HEK293T (cell line): ENCODE results near the gene MOCOS.
A peak's percentile ranks its signal among the peaks of the same experiment; 100 is the strongest.

Source experiments
- CTCF ChIA-PET: fragments of 350-600 bp; formaldehyde crosslinking; extraction: SDS; loops from one replicate; lab custom pipeline; 2021; ENCODE audit warnings: antibody characterized with exemption, inconsistent platforms; lab: Yijun Ruan, JAX
- POLR2A ChIA-PET: fragments of 350-600 bp; formaldehyde crosslinking; extraction: SDS; loops from one replicate; lab custom pipeline; 2020; ENCODE audit warnings: antibody characterized with exemption, inconsistent platforms; lab: Yijun Ruan, JAX
- DNase-seq: peaks from one replicate; pipeline ENCODE4 v3.0.0; 2012; ENCODE audit warnings: mixed read lengths; ENCODE audit errors: extremely low spot score
- ARNT ChIP-seq: fragments of 450-650 bp; IDR thresholded peaks from 2 replicates; pipeline ENCODE4 v1.6.1; 2017; ENCODE audit warnings: mild to moderate bottlenecking
- BHLHE40 ChIP-seq: fragments of 450-650 bp; IDR thresholded peaks from 2 replicates; pipeline ENCODE4 v1.6.1; 2016; ENCODE audit warnings: mild to moderate bottlenecking, moderate library complexity, borderline replicate concordance
- CTBP1 ChIP-seq: fragments of 450-650 bp; IDR thresholded peaks from 2 replicates; pipeline ENCODE4 v1.6.1; 2016; ENCODE audit warnings: borderline replicate concordance
- ELF4 ChIP-seq: fragments of 450-650 bp; IDR thresholded peaks from 2 replicates; pipeline ENCODE4 v1.6.1; 2017; ENCODE audit warnings: antibody characterized with exemption
- FOXA1 ChIP-seq: fragments of 450-650 bp; IDR thresholded peaks from 2 replicates; pipeline ENCODE4 v1.6.1; 2016; ENCODE audit warnings: mild to moderate bottlenecking
- FOXK2 ChIP-seq: fragments of 450-650 bp; IDR thresholded peaks from 2 replicates; pipeline ENCODE4 v1.6.1; 2016; ENCODE audit warnings: mild to moderate bottlenecking
- FOXM1 ChIP-seq: fragments of 450-650 bp; IDR thresholded peaks from 2 replicates; pipeline ENCODE4 v1.6.1; 2017; ENCODE audit warnings: mild to moderate bottlenecking, borderline replicate concordance
- HDGF ChIP-seq: fragments of 450-650 bp; IDR thresholded peaks from 2 replicates; pipeline ENCODE4 v1.6.1; 2017; ENCODE audit warnings: antibody characterized with exemption, borderline replicate concordance
- L3MBTL2 ChIP-seq: fragments of 450-650 bp; conservative IDR thresholded peaks from 2 replicates; pipeline ENCODE4 v1.6.1; 2016; ENCODE audit warnings: mild to moderate bottlenecking
- LEF1 ChIP-seq: fragments of 450-650 bp; IDR thresholded peaks from 2 replicates; pipeline ENCODE4 v1.6.1; 2017; ENCODE audit warnings: mild to moderate bottlenecking, borderline replicate concordance
- NFRKB ChIP-seq: fragments of 450-650 bp; IDR thresholded peaks from 2 replicates; pipeline ENCODE4 v1.6.1; 2016; ENCODE audit warnings: mild to moderate bottlenecking, moderate library complexity
- PKNOX1 ChIP-seq: fragments of 450-650 bp; IDR thresholded peaks from 2 replicates; pipeline ENCODE4 v1.6.1; 2016
- SP1 ChIP-seq: fragments of 450-650 bp; IDR thresholded peaks from 2 replicates; pipeline ENCODE4 v1.6.1; 2017
- SUZ12 ChIP-seq: fragments of 450-650 bp; IDR thresholded peaks from 2 replicates; pipeline ENCODE4 v1.6.1; 2016; ENCODE audit warnings: mild to moderate bottlenecking
- TARDBP ChIP-seq: fragments of 450-650 bp; IDR thresholded peaks from 2 replicates; pipeline ENCODE4 v1.6.1; 2016
- ZNF384 ChIP-seq: fragments of 450-650 bp; IDR thresholded peaks from 2 replicates; pipeline ENCODE4 v1.6.1; 2016

The MOCOS gene

GRCh38 chr18:36247036-36247435 is 59.7 kb downstream of the MOCOS start:
- no peak for DNase-seq
- TF ChIP-seq ELF4, result no peak
- TF ChIP-seq FOXK2, result no peak
- TF ChIP-seq SUZ12, result no peak
- CTCF ChIA-PET, result no interaction called here
- POLR2A ChIA-PET, result no interaction called here

GRCh38 chr18:36249392-36249791 is 62.1 kb downstream of the MOCOS start:
- DNase-seq, result no peak
- ChIA-PET POLR2A (no interaction called here), CTCF (no interaction called here)
- TF ChIP-seq FOXM1, result no peak
- TF ChIP-seq TARDBP, result no peak
- no peak for TF ChIP-seq SP1
- TF ChIP-seq SUZ12, result no peak
- no peak for TF ChIP-seq NFRKB
- no peak for TF ChIP-seq HDGF
- TF ChIP-seq ARNT, result no peak
- no peak for TF ChIP-seq FOXK2
- TF ChIP-seq BHLHE40, result no peak
- no peak for TF ChIP-seq CTBP1
- TF ChIP-seq FOXA1, result no peak
- no peak for TF ChIP-seq PKNOX1
- no peak for TF ChIP-seq ZNF384
- no peak for TF ChIP-seq L3MBTL2
- no peak for TF ChIP-seq ELF4

- no peak for DNase-seq
- CTCF ChIA-PET, result no interaction called here
- no peak for TF ChIP-seq LEF1
- no peak for TF ChIP-seq FOXM1
- TF ChIP-seq NFRKB, result no peak
- TF ChIP-seq ARNT, result no peak
- TF ChIP-seq ZNF384, result no peak
- no peak for TF ChIP-seq FOXK2
- TF ChIP-seq FOXA1, result no peak
- no peak for TF ChIP-seq PKNOX1
- no peak for TF ChIP-seq TARDBP
- TF ChIP-seq L3MBTL2, result no peak
- no peak for TF ChIP-seq BHLHE40
- no peak for TF ChIP-seq CTBP1
- TF ChIP-seq SUZ12, result no peak
- POLR2A ChIA-PET, result no interaction called here
Observed at GRCh38 chr18:36250827-36251226, 63.5 kb downstream of the MOCOS start.

GRCh38 chr18:36255072-36255698 is 67.9 kb downstream of the MOCOS start:
- TF ChIP-seq ARNT, result no peak
- TF ChIP-seq PKNOX1, result peak; percentile 83
- no peak for TF ChIP-seq SP1
- no peak for TF ChIP-seq CTBP1
- TF ChIP-seq SUZ12, result no peak
- TF ChIP-seq FOXM1, result no peak
- no peak for TF ChIP-seq TARDBP
- no peak for TF ChIP-seq ZNF384
- DNase-seq, result no peak
- ChIA-PET POLR2A (no interaction called here), CTCF (interaction anchor here (0.5 kb wide), 1 partner anchor 14 kb away, joined by 3 read pairs; no protein-coding TSS in a partner anchor)

- ChIA-PET POLR2A (interaction anchor here (1.1 kb wide), 1 partner anchor 11 kb away, joined by 3 read pairs; no protein-coding TSS in a partner anchor), CTCF (no interaction called here)
- no peak for DNase-seq
- TF ChIP-seq BHLHE40 (no peak), PKNOX1 (no peak), HDGF (no peak), ARNT (no peak), CTBP1 (no peak), FOXA1 (no peak), ZNF384 (no peak), L3MBTL2 (no peak), FOXM1 (no peak), LEF1 (no peak), SUZ12 (no peak), SP1 (no peak), FOXK2 (no peak), TARDBP (no peak)
Observed at GRCh38 chr18:36256094-36256493, 68.8 kb downstream of the MOCOS start.

GRCh38 chr18:36262971-36263370 is 75.7 kb downstream of the MOCOS start:
- TF ChIP-seq BHLHE40, result no peak
- no peak for TF ChIP-seq L3MBTL2
- no peak for TF ChIP-seq ELF4
- no peak for TF ChIP-seq FOXM1
- no peak for TF ChIP-seq SUZ12
- TF ChIP-seq HDGF, result no peak
- TF ChIP-seq SP1, result no peak
- TF ChIP-seq TARDBP, result no peak
- no peak for DNase-seq
- ChIA-PET CTCF (interaction anchor here (0.7 kb wide), 1 partner anchor 19 kb away, joined by 4 read pairs; no protein-coding TSS in a partner anchor), POLR2A (interaction anchor here (0.6 kb wide), 1 partner anchor 167 kb away, joined by 3 read pairs; no protein-coding TSS in a partner anchor)
